ENCODE results near the gene MSS51. TPM values are rescaled to one million over a fixed set of nuclear protein-coding genes. Genes with fewer than 3 reads are reported as not detected.

MSS51 gene
- total and polyA plus RNA-seq, 12 donors, result 0.90 to 18.1 (median 6.5) TPM

- TF ChIP-seq CTCF (IDR thresholded peaks at IDR 0.05), result no peak
- Histone ChIP-seq H3K27ac (peak overlapping the region in 6 of 10 donors; percentile 38 to 73 (median 64)), H3K9me3 (no peaks in the 10 kb centered on the region), H3K4me3 (peak overlapping the region in 7 of 10 donors; percentile 9 to 41 (median 28)), H3K27me3 (no peaks in the 10 kb centered on the region), H3K36me3 (peaks cover 0 to 76% (median 15%) of the 10 kb centered on the region in 9 donors), H3K4me1 (peaks cover 0 to 9% (median 0%) of the 10 kb centered on the region in 9 donors)
- WGBS, 2 donors, result 44 to 56% methylated on average over 2 of the region's 2 CpGs
- DNase-seq (no peak), ATAC-seq (peak in 6 of 8 donors; percentile 7 to 86 (median 68))
- intact Hi-C loops (cut with DNase I), result no loop called here
These were observed 469 bp downstream of the MSS51 start for GRCh38 chr10:73432646-73433537.

- 97 to 99% methylated on average over 4 of the region's 4 CpGs for WGBS, 2 donors
- no peak for TF ChIP-seq CTCF (IDR thresholded peaks at IDR 0.05)
- H3K4me1 ChIP-seq, result no peaks in the 10 kb centered on the region
- DNase-seq, result no peak
- no peak for ATAC-seq
- intact Hi-C loops (cut with DNase I), result no loop called here
- peaks cover 0 to 91% (median 61%) of the 10 kb centered on the region in 9 donors for H3K36me3 ChIP-seq
- no peak overlapping the region for H3K4me3 ChIP-seq
- H3K27ac ChIP-seq, result no peak overlapping the region
- H3K27me3 ChIP-seq, result no peaks in the 10 kb centered on the region
- H3K9me3 ChIP-seq, result no peaks in the 10 kb centered on the region
These were observed 7.0 kb downstream of the MSS51 start for GRCh38 chr10:73426318-73426717.

GRCh38 chr10:73424478-73424877, 8.9 kb downstream of the MSS51 start:
- Histone ChIP-seq H3K4me3 (no peak overlapping the region), H3K36me3 (peaks cover 0 to 83% (median 61%) of the 10 kb centered on the region in 9 donors), H3K27ac (no peak overlapping the region), H3K9me3 (no peaks in the 10 kb centered on the region), H3K27me3 (no peaks in the 10 kb centered on the region), H3K4me1 (no peaks in the 10 kb centered on the region)
- TF ChIP-seq CTCF (IDR thresholded peaks at IDR 0.05), result no peak
- intact Hi-C loops (cut with DNase I), result no loop called here
- ATAC-seq, result no peak
- WGBS, 2 donors, result 76 to 95% methylated on average over 3 of the region's 3 CpGs
- DNase-seq, result no peak

- Histone ChIP-seq H3K9me3 (no peaks in the 10 kb centered on the region), H3K4me1 (no peaks in the 10 kb centered on the region), H3K27ac (no peak overlapping the region), H3K4me3 (no peak overlapping the region), H3K36me3 (peaks cover 0 to 76% (median 59%) of the 10 kb centered on the region in 9 donors), H3K27me3 (no peaks in the 10 kb centered on the region)
- intact Hi-C loops (cut with DNase I), result no loop called here
- ATAC-seq, result no peak
- DNase-seq, result no peak
- TF ChIP-seq CTCF (IDR thresholded peaks at IDR 0.05), result no peak
These were observed 10.1 kb downstream of the MSS51 start for GRCh38 chr10:73423309-73423708.

All from heart right ventricle (tissue), 16 donors.